Measurements from ENCODE around the gene NRG4. TPM values are rescaled to one million over a fixed set of nuclear protein-coding genes. Genes with fewer than 3 reads are reported as not detected.

NRG4 gene
- total and polyA plus RNA-seq, 2 of the 8 experiments (the other 6 are each of a cell fraction or from before 2014, with no cell fraction given), result 0.24 TPM; not detected in 1

- no peak for TF ChIP-seq USF2 (IDR thresholded peaks at IDR 0.05; ENCODE audit: low read length)
- TF ChIP-seq SIX5 (IDR thresholded peaks at IDR 0.05; ENCODE audit: low read depth, low read length), result no peak
- no peak for TF ChIP-seq JUND (IDR thresholded peaks at IDR 0.05; ENCODE audit: low read length)
- TF ChIP-seq GABPA (IDR thresholded peaks at IDR 0.05; ENCODE audit: borderline replicate concordance, insufficient read depth, low read length), result no peak
- TF ChIP-seq EZH2 (IDR thresholded peaks at IDR 0.05; ENCODE audit: low read depth, low read length, severe bottlenecking), result no peak
- TF ChIP-seq TCF12 (IDR thresholded peaks at IDR 0.05; ENCODE audit: low read depth, low read length), result no peak
- TF ChIP-seq MAX (IDR thresholded peaks at IDR 0.05), result no peak
- no peak for TF ChIP-seq CHD7 (IDR thresholded peaks at IDR 0.05; ENCODE audit: insufficient replicate concordance, low read length)
- no peak for TF ChIP-seq SIRT6 (IDR thresholded peaks at IDR 0.05; ENCODE audit: low read length)
Observed at GRCh38 chr15:75943713-75944215, 68.5 kb downstream of the NRG4 start (continued).
